Medulla oblongata (tissue), 1 donor: ENCODE data around the gene LGALS7B.
"Not testable (repeated sequence)": the region's sequence is repeated elsewhere in the genome, so short reads cannot be mapped to it uniquely, and the experiment has no call there.

Source experiments
- DNase-seq: peaks from one replicate; pipeline ENCODE4 v3.0.0-alpha.2; 2015; ENCODE audit errors: extremely low spot score

The LGALS7B gene

GRCh38 chr19:38770228-38770948 is 18.6 kb upstream of the LGALS7B start:
- not testable (repeated sequence) for DNase-seq

- not testable (repeated sequence) for DNase-seq
These were observed 18.1 kb upstream of the LGALS7B start for GRCh38 chr19:38770949-38771275.

- DNase-seq = not testable (repeated sequence)
These were observed 17.4 kb upstream of the LGALS7B start for GRCh38 chr19:38771569-38771968.

- DNase-seq = no peak
These were observed 15.4 kb upstream of the LGALS7B start, which contains the start of gene LGALS7 for GRCh38 chr19:38773469-38774177. Gene LGALS7 (minus strand): TSS chr19:38773517. CDS start chr19:38773492, 25 bp downstream.

GRCh38 chr19:38774181-38774950 is 14.6 kb upstream of the LGALS7B start:
- no peak for DNase-seq

- no peak for DNase-seq
These were observed 10.3 kb upstream of the LGALS7B start for GRCh38 chr19:38778733-38779132.

GRCh38 chr19:38780443-38780842 is 8.6 kb upstream of the LGALS7B start:
- no peak for DNase-seq

- DNase-seq = no peak
These were observed 7.9 kb upstream of the LGALS7B start for GRCh38 chr19:38781058-38781457.

- DNase-seq = not testable (repeated sequence)
These were observed 6.8 kb upstream of the LGALS7B start for GRCh38 chr19:38782212-38782611.

- DNase-seq = no peak
These were observed 4.8 kb upstream of the LGALS7B start for GRCh38 chr19:38784224-38784623.

GRCh38 chr19:38785187-38785699 is 3.8 kb upstream of the LGALS7B start:
- no peak for DNase-seq

GRCh38 chr19:38786061-38786460 is 2.9 kb upstream of the LGALS7B start:
- DNase-seq = not testable (repeated sequence)

- no peak for DNase-seq
These were observed 2.3 kb upstream of the LGALS7B start for GRCh38 chr19:38786572-38787265.

- not testable (repeated sequence) for DNase-seq
These were observed 1.8 kb downstream of the LGALS7B start for GRCh38 chr19:38790507-38791403.

GRCh38 chr19:38791451-38792064 is 2.6 kb downstream of the LGALS7B start:
- DNase-seq = not testable (repeated sequence)

- DNase-seq = no peak
These were observed 3.5 kb downstream of the LGALS7B start for GRCh38 chr19:38792250-38793111.

- no peak for DNase-seq
These were observed 4.2 kb downstream of the LGALS7B start for GRCh38 chr19:38793177-38793576.

GRCh38 chr19:38793671-38794070 is 4.7 kb downstream of the LGALS7B start:
- no peak for DNase-seq

GRCh38 chr19:38795549-38795948 is 6.5 kb downstream of the LGALS7B start:
- no peak for DNase-seq
